ENCODE measurements around the gene CLEC4F. TPM values are rescaled to one million over a fixed set of nuclear protein-coding genes. Genes with fewer than 3 reads are reported as not detected.
A peak's percentile ranks its signal among the peaks of the same experiment; 100 is the strongest.

The CLEC4F gene
- total and polyA plus RNA-seq, 5 experiments from 2014 or later, result not detected

GRCh38 chr2:70775141-70775540 lies 45.3 kb downstream of the CLEC4F start:
- no peak for ATAC-seq
- POLR2A ChIA-PET, result interaction anchor here (0.5 to 0.6 kb wide), 2 partner anchors 16 to 49 kb away, joined by 3 to 4 read pairs; no protein-coding TSS in a partner anchor
- peaks cover 0 to 3% (median 0%) of the 10 kb centered on the region in 9 donors for H3K9me3 Mint-ChIP-seq

GRCh38 chr2:70772486-70773155 lies 47.8 kb downstream of the CLEC4F start:
- Mint-ChIP-seq H3K4me3 (no peak overlapping the region), H3K27ac (peak overlapping the region in 1 of 10 donors; percentile 59), H3K36me3 (peaks cover 0 to 2% (median 0%) of the 10 kb centered on the region in 3 donors), H3K9me3 (peaks cover 0 to 3% (median 0%) of the 10 kb centered on the region in 9 donors), H3K27me3 (peaks cover 18 to 47% (median 21%) of the 10 kb centered on the region in 5 donors), H3K4me1 (peaks cover 2 to 12% (median 5%) of the 10 kb centered on the region in 4 donors)
- ATAC-seq (no peak), DNase-seq (no peak)
- POLR2A ChIA-PET, result interaction anchor here (0.5 to 0.6 kb wide), 2 partner anchors 9 to 10 kb away, joined by 3 read pairs; no protein-coding TSS in a partner anchor

More at GRCh38 chr2:70775141-70775540, 45.3 kb downstream of the CLEC4F start:
- no peak overlapping the region for H3K4me3 Mint-ChIP-seq
- no peak overlapping the region for H3K27ac Mint-ChIP-seq
- H3K36me3 Mint-ChIP-seq, result peaks cover 0 to 2% (median 0%) of the 10 kb centered on the region in 3 donors
- no peaks in the 10 kb centered on the region for H3K4me1 Mint-ChIP-seq
- DNase-seq, result no peak
- H3K27me3 Mint-ChIP-seq, result peaks cover 17 to 37% (median 20%) of the 10 kb centered on the region in 5 donors

GRCh38 chr2:70771446-70771845 lies 49.0 kb downstream of the CLEC4F start:
- Mint-ChIP-seq H3K36me3 (peaks cover 0 to 2% (median 0%) of the 10 kb centered on the region in 3 donors), H3K27me3 (peaks cover 17 to 47% (median 21%) of the 10 kb centered on the region in 5 donors), H3K27ac (peak overlapping the region in 1 of 10 donors; percentile 22), H3K4me3 (no peak overlapping the region), H3K9me3 (peaks cover 0 to 3% (median 0%) of the 10 kb centered on the region in 9 donors), H3K4me1 (peaks cover 4 to 20% (median 11%) of the 10 kb centered on the region in 4 donors)
- POLR2A ChIA-PET, result no interaction called here
- ATAC-seq, result no peak
- no peak for DNase-seq

- DNase-seq (no peak), ATAC-seq (no peak)
- Mint-ChIP-seq H3K4me3 (peak overlapping the region in 8 of 10 donors; percentile 24 to 88 (median 78)), H3K36me3 (peaks cover 0 to 2% (median 0%) of the 10 kb centered on the region in 3 donors), H3K27ac (peak overlapping the region in 3 of 10 donors; percentile 41 to 81 (median 76)), H3K4me1 (peaks cover 5 to 24% (median 18%) of the 10 kb centered on the region in 4 donors), H3K27me3 (peaks cover 8 to 51% (median 17%) of the 10 kb centered on the region in 5 donors), H3K9me3 (peaks cover 0 to 3% (median 0%) of the 10 kb centered on the region in 9 donors)
- POLR2A ChIA-PET, result interaction anchor here (0.7 to 2.2 kb wide), 2 partner anchors 15 to 130 kb away, joined by 5 read pairs; no protein-coding TSS in a partner anchor
Measured at GRCh38 chr2:70769450-70769849, 50.9 kb downstream of the CLEC4F start.

- POLR2A ChIA-PET, result interaction anchor here (0.8 to 2.2 kb wide), 3 partner anchors 16 to 113 kb away, joined by 3 to 5 read pairs (median 5); no protein-coding TSS in a partner anchor
- DNase-seq, result no peak
- peaks cover 5 to 24% (median 19%) of the 10 kb centered on the region in 4 donors for H3K4me1 Mint-ChIP-seq
- ATAC-seq, result no peak
- peaks cover 2 to 44% (median 10%) of the 10 kb centered on the region in 5 donors for H3K27me3 Mint-ChIP-seq
- peak overlapping the region; percentile 71 to 89 (median 81) for H3K4me3 Mint-ChIP-seq
- peaks cover 0 to under 1% (median 0%) of the 10 kb centered on the region in 3 donors for H3K36me3 Mint-ChIP-seq
- peak overlapping the region in 8 of 10 donors; percentile 16 to 85 (median 68) for H3K27ac Mint-ChIP-seq
- H3K9me3 Mint-ChIP-seq, result peaks cover 0 to 1% (median 0%) of the 10 kb centered on the region in 9 donors
Measured at GRCh38 chr2:70768590-70769085, 51.8 kb downstream of the CLEC4F start.

GRCh38 chr2:70767699-70768589 lies 52.5 kb downstream of the CLEC4F start, which contains the start of gene ADD2:
ADD2 (minus strand) TSS chr2:70768200; CDS start chr2:70706408, 61,792 bp downstream.
- no peaks in the 10 kb centered on the region for H3K36me3 Mint-ChIP-seq
- peak within 1 kb of the TSS; percentile 85 to 93 (median 90) for H3K4me3 Mint-ChIP-seq
- H3K4me1 Mint-ChIP-seq, result peaks cover 5 to 24% (median 19%) of the 10 kb centered on the region in 4 donors
- H3K27ac Mint-ChIP-seq, result peak within 1 kb of the TSS in 9 of 10 donors; percentile 25 to 92 (median 80)
- H3K9me3 Mint-ChIP-seq, result no peaks in the 10 kb centered on the region
- H3K27me3 Mint-ChIP-seq, result peaks cover 0 to 39% (median 4%) of the 10 kb centered on the region in 5 donors
- ATAC-seq (peak; percentile 79 to 82), DNase-seq (peak; percentile 32 to 67 (median 45))
- POLR2A ChIA-PET, result interaction anchor here (0.8 to 2.2 kb wide), 3 partner anchors 17 to 112 kb away, joined by 3 to 5 read pairs (median 5); no protein-coding TSS in a partner anchor

GRCh38 chr2:70767079-70767698 lies 53.2 kb downstream of the CLEC4F start:
- Mint-ChIP-seq H3K27me3 (peaks cover 0 to 38% (median 2%) of the 10 kb centered on the region in 5 donors), H3K4me3 (peak overlapping the region; percentile 78 to 93 (median 90)), H3K27ac (peak overlapping the region in 6 of 10 donors; percentile 23 to 82 (median 64)), H3K36me3 (no peaks in the 10 kb centered on the region), H3K9me3 (no peaks in the 10 kb centered on the region), H3K4me1 (peaks cover 5 to 24% (median 19%) of the 10 kb centered on the region in 4 donors)
- DNase-seq, result peak in 5 of 10 donors; percentile 8 to 31 (median 18)
- peak; percentile 34 to 58 for ATAC-seq
- POLR2A ChIA-PET, result interaction anchor here (0.8 to 2.2 kb wide), 3 partner anchors 18 to 112 kb away, joined by 3 to 5 read pairs (median 5); no protein-coding TSS in a partner anchor

GRCh38 chr2:70766357-70767078 lies 53.9 kb downstream of the CLEC4F start:
- no peaks in the 10 kb centered on the region for H3K36me3 Mint-ChIP-seq
- DNase-seq (no peak), ATAC-seq (no peak)
- POLR2A ChIA-PET, result interaction anchor here (0.8 kb wide), 1 partner anchor 110 kb away, joined by 3 read pairs; no protein-coding TSS in a partner anchor
- H3K27ac Mint-ChIP-seq, result peak overlapping the region in 8 of 10 donors; percentile 6 to 82 (median 50)
- peak overlapping the region; percentile 75 to 92 (median 86) for H3K4me3 Mint-ChIP-seq
- peaks cover 5 to 24% (median 19%) of the 10 kb centered on the region in 4 donors for H3K4me1 Mint-ChIP-seq
- peaks cover 0 to 37% (median 2%) of the 10 kb centered on the region in 5 donors for H3K27me3 Mint-ChIP-seq
- H3K9me3 Mint-ChIP-seq, result no peaks in the 10 kb centered on the region

GRCh38 chr2:70765507-70765906 lies 54.9 kb downstream of the CLEC4F start:
- POLR2A ChIA-PET, result no interaction called here
- Mint-ChIP-seq H3K4me3 (peak overlapping the region in 1 of 10 donors; percentile 22), H3K4me1 (peaks cover 5 to 24% (median 19%) of the 10 kb centered on the region in 4 donors), H3K27ac (no peak overlapping the region), H3K36me3 (no peaks in the 10 kb centered on the region), H3K9me3 (no peaks in the 10 kb centered on the region), H3K27me3 (peaks cover 0 to 35% (median 2%) of the 10 kb centered on the region in 5 donors)
- DNase-seq, result no peak
- ATAC-seq, result no peak

- DNase-seq, result no peak
- peaks cover 0 to 18% (median 1%) of the 10 kb centered on the region in 5 donors for H3K27me3 Mint-ChIP-seq
- H3K4me3 Mint-ChIP-seq, result no peak overlapping the region
- POLR2A ChIA-PET, result interaction anchor here (0.6 kb wide), 1 partner anchor 16 kb away, joined by 3 read pairs; no protein-coding TSS in a partner anchor
- H3K36me3 Mint-ChIP-seq, result peaks cover 0 to 2% (median 0%) of the 10 kb centered on the region in 3 donors
- no peak for ATAC-seq
- peak overlapping the region in 1 of 10 donors; percentile 57 for H3K27ac Mint-ChIP-seq
- peaks cover 0 to 7% (median under 1%) of the 10 kb centered on the region in 4 donors for H3K4me1 Mint-ChIP-seq
- H3K9me3 Mint-ChIP-seq, result no peaks in the 10 kb centered on the region
Measured at GRCh38 chr2:70759446-70759845, 61.0 kb downstream of the CLEC4F start.

Data from naive thymus-derived CD8-positive, alpha-beta T cell (primary cell).